Loucy (cell line): ENCODE results near the gene SFXN5.

Experiments used
- EZH2phosphoT487 ChIP-seq: fragments of 200-600 bp; IDR thresholded peaks from 2 replicates; pipeline ENCODE4 v1.6.1; 2018; ENCODE audit warnings: antibody characterized with exemption, mild to moderate bottlenecking, moderate library complexity, borderline replicate concordance
- TF ChIP-seq, protein P1 (sequence below): fragments of 200-600 bp; sonication (generic); conservative IDR thresholded peaks from 2 replicates; pipeline ENCODE4 v1.5.1; 2014; ENCODE audit warnings: mild to moderate bottlenecking, antibody characterized with exemption, low read length

DNA sequence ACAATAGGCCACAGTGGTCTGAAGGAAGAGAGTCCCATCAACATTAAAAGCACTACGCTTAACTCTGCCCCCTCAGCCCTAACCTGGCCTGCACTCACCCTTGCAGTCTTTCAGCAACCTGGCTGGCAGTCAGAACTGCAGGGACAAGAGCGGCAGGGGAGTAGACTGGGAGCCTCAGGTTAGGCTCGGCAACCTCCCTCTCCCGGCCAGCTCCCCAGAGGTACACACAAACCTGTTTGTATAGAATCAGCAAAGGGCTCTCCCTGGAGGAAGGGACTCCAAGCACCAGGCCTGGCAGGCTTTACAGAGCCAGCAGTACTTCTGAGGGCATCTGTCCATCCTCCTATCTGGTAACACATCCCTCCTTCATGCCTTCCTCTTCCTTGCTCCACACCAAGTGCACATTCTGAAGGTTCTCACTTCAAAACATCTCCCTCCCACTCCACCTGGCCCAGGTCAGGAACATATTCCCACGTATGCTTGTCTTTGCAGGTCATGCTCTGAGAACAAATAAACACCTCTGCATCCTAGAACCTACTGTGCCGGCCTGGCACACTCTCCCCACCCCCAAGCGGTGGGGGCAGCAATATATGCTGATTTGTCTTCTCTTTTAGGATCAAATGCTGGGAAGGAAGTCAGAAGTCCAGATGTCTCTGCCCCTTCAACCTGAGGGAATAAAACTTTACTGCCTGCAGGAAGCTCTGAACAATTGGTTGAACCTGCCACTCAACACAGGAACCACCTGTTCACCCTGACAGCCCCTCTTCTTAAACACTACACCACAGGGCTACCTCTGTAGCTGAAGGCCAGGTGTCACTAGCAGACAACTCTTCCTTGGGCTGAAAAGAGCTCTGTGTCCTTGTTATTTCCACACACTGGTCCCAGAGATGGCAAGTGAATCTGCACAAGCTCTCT, 12.6 kb upstream of the SFXN5 start:
- TF ChIP-seq, protein P1, sequence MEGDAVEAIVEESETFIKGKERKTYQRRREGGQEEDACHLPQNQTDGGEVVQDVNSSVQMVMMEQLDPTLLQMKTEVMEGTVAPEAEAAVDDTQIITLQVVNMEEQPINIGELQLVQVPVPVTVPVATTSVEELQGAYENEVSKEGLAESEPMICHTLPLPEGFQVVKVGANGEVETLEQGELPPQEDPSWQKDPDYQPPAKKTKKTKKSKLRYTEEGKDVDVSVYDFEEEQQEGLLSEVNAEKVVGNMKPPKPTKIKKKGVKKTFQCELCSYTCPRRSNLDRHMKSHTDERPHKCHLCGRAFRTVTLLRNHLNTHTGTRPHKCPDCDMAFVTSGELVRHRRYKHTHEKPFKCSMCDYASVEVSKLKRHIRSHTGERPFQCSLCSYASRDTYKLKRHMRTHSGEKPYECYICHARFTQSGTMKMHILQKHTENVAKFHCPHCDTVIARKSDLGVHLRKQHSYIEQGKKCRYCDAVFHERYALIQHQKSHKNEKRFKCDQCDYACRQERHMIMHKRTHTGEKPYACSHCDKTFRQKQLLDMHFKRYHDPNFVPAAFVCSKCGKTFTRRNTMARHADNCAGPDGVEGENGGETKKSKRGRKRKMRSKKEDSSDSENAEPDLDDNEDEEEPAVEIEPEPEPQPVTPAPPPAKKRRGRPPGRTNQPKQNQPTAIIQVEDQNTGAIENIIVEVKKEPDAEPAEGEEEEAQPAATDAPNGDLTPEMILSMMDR: no peak
- TF ChIP-seq EZH2phosphoT487: no peak
